GM21367 (cell line): ENCODE results near the gene MSMB.
"Not testable (repeated sequence)": the region's sequence is repeated elsewhere in the genome, so short reads cannot be mapped to it uniquely, and the experiment has no call there.

Experiments
- ATAC-seq: cut with Tn5 transposase; IDR thresholded peaks from one replicate; pipeline ENCODE4 v1.9.1; 2021; ENCODE audit not compliant: unreplicated experiment

The MSMB gene, protein sequence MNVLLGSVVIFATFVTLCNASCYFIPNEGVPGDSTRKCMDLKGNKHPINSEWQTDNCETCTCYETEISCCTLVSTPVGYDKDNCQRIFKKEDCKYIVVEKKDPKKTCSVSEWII

DNA sequence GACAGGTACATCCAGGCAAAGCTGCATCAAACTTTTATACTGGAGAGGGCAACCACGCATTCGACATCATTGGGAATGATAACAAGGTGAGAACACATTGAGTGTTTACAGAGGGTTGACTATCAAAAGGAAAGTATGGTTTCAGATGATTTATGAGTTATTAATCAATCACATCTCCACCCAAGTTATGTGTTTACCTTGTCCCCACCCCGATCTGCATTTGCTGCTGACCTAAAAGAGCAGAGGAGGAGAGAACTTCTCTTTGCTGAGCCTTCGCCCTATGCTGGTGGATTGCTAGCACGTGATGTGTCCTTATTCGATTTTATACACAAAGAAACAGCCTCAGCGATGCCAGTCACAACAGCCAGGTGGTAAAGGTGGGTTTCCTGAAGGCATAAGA is at the start of gene MSMB:
Gene MSMB (minus strand): TSS at position 9 of the 400 bp plus-strand sequence. CDS start 32 bp downstream, outside the sequence.
- ATAC-seq = no peak

DNA sequence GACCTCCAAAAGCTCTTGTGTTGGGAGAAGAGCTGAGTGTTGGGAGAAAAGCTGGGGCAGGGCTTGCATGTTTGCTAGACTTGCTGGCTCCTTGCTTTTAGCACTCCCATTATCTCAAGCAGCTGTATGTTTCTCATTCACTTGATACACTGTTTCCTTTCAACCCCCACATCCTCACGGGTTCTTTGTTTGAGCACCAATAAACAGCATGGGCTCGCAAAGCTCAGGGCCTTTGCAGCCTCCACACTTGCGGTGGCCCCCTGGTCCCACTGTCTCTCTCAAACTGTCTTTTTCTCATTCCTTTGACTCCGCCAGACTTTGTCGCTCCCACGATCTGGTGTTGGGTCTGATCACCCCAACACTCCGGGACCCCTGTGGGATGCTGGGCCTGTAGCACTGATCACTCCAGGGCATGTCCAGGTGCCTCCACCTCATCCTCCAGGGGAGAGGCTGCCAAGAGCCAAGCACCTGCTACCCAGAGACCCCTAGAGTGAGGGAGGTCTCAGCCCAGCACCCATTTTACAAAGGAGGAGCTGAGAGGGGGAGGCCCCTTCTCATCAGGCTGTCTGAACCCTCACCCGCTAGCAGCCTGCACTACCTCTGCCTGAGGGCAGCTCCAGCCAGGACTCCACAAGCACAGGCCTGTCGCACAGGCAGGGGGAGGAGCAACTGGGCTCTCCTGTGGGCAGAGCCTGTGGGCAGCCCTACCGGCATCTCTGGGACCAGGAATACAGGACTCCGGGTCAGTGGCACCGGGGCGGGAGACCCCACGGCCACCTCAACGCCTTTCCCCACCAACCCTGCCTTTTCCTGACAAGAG is 49.1 kb upstream of the MSMB start:
- no peak for ATAC-seq

DNA sequence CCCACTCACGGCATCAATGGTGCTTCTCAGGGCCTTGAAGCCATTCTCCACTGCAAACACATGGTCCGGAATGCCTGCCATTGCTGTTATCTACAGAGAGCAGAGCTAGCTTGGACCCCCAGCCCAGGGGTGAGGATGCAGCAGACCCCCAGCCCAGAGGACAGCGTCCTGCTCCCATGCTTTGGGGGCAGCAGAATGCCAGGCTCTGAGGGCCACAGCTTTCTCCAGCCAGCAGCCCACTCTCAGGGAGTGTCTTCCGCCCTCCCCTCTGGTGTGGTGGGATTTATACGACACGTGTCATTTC is 48.1 kb upstream of the MSMB start:
- ATAC-seq = no peak

DNA sequence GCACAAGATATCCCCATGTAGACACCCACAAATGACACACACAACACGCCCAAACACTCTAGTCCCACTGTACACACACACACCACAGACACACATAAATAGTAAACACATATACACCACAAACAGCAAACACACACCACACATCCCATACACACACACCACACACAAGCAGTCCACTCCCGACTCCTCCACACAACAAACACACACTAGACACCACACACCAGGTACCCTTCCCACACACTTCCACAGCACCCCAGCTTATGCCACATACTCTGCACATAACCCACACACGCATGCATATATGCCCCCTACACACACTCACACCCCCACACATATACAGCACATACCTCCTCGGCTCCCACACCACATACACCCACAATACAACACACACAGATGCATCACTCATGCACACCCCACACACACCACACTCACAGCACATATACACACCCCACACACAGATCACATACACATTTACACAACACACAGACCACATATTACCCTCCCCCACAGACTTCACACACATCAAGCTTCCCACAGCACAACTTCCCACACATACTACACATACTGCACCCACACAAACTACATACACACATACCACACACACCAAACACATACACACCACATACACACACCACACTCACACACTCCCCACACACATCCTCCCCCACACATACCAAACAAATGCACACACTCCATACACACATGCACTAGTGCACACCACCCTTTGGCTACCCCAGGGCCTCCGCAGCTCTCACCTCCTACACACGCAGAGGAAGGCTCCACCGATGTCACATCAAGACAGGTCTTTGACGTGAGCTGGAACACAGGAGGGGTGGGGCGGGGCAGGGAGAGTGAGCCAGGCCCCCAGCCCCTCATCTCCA is 47.5 kb upstream of the MSMB start:
- not testable (repeated sequence) for ATAC-seq

DNA sequence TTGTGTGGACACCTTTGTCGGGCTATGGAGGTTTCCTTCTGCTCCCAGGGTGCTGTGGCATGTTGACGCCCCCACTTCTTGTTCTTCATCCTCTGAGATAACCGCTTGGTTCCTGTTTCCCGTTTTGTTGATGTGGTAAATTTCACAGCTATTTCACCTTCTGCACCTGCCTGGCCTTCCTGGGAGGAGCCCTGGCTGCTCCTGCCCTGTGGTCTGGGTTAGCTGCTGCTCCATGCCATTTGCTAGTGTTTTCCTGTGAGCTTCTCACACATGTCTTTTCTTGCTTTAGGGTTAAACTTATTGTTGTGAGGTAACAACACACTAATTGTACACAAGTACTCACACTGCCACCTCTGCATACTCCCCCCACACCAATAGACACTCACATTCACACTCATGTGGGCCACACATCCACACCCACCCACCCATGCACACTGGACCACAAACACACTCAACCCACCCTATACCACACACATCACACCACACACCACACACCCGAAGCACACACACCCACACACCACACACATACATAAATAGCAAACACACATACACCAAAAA is 46.5 kb upstream of the MSMB start:
- ATAC-seq = no peak

DNA sequence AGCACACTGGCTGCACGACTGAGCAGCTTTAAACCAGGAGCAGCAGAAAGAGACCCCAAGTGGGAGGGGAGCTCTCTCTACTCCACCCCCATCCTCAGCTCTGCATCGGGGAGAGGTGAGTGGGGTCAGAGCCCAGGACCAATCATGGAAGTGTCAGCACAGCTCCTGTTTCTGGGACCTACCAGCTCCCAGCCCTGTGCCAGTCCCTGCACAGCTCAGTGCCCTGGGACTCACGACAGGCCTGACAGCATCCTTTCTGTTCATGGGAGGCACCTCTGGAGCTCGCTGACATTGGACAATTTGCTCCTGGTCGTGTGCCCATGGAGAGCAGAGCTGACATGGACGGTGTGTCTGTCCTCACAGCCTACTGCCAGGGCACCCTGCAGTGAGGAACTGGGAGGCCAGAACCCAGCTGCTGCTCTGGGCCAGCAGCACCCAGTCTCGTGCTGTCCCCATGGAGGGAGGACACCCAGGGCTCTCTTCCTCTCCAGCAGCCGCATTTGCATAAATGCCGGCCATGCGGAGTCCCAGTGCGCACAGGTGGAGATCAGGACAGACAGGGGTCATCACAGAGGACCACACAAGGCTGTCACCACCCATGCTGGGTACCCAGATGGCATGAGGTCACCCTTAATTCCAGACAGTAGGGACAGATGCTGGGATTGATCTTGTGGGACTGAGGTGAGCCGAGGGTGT is 45.9 kb upstream of the MSMB start:
- no peak for ATAC-seq

DNA sequence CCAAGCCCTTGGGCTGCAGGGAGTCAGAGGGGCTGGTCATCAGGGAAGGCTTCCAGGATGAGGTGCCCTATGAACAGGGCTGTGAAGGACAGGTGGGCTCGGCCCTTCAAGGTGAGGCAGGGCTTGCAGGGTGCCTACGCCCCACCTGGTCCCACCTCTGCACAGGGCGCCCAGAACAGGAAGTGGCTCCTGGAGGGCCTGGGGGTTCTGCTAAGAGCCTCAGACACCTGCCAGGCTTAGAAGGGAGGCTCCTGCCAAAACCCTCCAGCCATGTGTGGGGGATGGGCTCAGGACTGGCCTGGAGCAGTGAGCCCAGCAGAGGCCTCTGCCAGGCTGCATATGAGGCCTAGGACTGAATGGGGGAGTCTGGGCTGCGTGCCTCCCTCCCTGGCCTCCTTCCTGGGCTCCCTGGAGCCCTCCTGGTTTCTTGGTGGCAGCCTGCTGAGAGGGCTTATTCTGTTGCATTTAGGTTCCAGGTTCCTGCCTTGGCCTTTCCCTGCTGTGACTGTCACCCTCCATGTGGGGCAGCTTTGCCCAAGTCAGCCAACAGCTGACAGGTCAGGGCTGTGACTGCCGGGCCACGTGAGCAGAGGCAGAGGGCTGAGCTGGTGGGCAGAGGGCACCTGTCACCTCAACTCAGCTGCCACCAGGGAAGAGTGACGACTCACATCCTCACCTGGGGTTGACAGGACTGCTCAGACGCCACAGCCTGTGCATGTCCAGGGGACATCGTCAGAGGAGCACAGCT is 45.2 kb upstream of the MSMB start:
- ATAC-seq = no peak

DNA sequence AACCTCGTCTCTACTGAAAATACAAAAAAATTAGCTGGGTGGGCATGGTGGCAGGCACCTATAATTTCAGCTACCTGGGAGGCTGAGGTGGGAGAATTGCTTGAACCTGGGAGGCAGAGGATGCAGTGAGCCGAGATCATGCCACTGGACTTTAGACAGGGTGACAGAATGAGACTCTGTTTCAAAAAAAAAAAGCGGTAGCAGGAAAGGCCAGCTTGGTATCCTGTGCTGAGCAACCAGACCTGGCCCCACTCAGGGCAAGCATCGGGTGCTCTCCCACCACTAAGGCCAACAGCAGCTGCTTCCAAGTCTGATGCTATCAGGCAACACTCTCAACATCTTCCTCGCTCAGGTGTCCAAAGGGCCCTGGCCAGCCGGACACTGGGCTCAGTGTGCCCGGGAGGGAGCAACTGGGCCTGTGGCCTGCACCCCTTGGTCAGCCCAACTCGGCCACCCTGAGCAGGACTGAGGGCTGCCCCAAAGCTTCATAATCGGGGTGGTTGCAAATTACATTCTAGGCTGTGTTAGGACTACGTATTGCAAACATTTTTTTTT is 44.3 kb upstream of the MSMB start:
- ATAC-seq = no peak

DNA sequence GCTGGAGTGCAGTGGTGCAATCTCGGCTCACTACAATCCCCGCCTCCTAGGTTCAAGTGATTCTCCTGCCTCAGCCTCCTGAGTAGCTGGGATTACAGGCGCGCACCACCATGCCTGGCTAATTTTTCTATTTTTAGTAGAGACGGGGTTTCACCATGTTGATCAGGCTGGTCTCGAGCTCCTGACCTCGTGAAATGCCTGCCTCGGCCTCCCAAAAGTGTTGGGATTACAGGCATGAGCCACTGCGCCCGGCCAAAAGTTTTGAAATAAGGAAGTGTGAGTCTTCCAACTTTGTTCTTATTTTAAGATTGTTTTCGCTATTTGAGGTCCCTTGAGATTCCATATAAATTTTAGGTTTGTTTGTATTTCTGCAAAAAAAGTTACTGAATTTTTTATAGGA is 41.3 kb upstream of the MSMB start:
- ATAC-seq = not testable (repeated sequence)

DNA sequence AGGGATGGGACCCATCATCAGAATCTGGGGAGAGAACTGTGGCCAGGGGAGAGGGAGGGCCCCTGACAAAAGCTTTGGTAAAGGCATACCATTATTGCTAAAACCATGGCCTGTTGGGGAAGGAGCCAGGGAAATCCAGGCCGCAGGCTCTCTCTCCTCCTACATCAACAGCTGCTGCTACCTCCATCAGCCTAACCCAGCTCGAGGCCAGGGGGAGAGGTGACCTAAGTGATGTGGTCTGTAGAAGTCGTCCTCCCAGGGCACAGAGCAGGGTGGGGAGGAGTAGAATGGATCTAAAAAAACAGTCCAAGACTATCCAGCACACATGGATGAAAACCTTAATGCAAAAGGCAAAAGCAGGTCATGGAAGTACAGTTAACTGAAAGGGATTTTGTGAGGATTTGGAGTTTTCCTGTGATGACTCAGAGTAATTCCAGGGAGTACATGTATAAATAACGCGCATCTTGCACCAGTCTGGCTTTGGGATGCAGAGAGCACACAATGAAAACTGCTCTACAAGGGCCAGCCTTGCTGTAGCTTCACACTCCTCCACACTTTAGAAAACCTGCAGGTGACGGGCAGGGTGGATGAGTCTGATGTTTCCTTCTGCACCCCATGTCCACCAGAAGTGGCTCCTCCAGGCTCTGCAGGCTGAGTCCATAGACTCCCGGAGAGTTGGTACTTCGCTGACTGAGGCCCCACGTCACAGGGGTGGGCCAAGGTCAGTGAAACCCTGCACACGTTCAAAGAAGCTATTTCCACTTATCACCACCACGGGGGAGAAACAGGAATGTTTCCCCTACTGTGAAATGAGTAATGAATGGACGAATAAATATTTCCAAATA is 38.5 kb upstream of the MSMB start:
- no peak for ATAC-seq

DNA sequence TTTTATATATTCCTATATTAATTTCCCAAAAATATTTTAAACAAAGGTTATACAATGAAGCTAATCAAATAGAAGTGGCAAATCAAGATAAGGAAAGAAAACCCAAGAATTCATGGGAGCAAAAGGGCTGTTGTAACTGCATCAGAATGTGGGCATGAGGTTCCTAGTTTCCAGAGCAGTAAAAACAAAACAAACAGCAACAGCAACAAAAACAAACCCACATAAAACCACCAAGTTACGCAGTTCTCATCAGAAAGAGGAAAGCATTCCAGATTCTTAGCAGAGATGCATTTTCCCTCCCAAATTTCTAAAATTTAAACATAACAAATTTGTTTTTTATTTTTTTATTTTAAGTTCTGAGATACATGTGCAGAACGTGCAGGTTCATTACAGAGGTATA is 34.8 kb upstream of the MSMB start:
- ATAC-seq = no peak

DNA sequence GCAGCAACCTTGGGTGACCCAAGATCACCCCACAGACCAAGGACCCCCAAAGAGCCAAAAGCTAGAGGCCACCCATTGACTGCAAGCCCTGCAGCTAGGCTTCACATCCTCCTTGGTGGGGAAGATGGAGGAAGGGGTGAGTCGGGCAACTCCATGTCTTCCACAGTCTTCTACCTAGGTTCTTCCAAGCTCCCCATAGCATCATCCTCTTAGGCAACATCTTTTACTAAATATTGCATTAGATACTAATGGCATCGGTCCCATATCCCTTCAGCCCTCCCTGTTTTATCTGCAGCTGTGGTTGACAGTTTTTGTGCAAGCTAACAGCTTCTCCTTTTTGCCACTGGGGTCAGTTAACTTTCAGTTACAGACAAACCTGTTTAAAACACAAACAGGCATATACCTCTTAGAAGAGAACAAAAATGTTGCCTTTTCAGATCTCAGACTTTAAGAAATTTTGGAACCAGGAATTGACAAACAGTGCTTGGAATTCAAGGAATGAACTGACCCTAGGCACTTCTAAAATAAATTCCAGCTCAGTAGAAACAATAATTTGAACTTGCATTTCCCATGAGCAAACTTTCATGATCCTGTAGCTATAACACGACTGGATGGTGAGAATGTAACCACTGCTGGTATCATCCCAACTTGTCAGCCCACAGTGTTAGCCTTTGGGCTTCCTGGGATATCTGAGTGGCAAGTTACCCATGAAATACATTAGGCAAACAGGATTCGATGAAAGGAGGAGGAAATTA is 33.9 kb upstream of the MSMB start:
- ATAC-seq = no peak

DNA sequence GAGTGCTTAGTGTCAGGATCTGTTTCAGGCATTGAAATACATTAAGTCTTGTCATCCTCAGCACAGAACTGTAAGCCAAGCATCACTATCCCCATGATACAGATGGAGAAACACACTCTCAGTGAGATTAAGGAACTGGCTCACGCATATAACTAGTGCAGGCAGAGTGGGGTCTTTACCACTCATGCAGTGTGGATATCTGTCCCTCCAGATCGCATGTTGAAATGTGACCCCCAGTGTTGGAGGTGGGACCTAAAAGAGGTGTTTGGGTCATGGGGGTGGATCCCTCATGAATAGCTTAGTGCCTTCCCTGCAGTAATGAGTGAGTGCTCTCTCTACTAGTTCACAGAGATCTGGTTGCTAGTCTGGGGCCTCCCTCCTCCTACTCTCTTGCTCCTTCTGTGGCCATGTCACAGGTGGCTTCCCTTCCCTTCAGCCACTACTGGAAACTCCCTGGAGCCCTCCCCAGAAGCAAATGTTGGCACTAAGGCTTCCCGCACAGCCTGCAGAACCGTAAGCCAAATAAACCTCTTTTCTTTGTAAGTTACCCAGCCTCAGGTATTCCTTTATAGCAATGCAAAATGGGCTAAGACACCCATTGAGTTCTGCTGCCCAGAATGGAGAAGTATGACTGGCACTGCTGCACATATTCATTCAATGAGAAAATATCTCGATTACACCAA is 31.8 kb upstream of the MSMB start:
- ATAC-seq = no peak

DNA sequence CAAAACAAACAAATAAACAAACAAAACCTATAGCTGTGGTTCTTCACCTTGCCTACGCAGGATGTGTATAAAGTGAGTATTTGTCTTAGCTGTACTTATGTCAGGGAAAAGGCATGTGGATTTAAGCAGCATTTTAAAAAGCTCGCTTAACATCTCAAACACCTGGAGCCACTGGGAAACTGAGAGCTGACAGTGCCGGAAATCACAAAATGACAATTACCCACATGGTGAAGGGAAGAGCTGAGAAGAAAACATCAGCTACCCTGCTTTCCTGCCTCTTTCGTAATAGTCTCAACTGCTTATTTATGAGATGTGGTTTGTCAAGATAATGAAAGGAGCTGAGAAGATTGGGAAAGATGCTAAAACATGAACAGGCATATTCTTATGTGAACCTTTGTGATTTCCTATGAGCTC is 31.1 kb upstream of the MSMB start:
- no peak for ATAC-seq

DNA sequence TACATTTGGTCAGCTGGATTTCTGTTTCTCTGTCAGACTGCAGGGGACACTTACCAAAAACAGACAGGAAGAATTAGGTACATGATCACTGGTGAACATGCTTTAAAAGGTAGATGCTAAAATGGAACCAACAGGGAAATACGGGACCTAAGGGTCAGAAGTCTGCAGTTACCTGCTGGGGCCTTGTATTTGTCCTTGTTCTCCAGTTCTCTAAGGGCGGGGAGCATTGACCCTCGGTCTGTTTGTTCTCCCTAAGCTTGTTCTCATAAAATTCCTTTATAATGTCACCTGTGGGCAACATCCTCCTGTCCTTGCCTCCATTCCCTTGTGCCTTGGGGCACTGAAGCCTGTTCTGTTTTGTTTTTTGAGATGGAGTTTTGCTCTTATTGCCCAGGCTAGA is 29.8 kb upstream of the MSMB start:
- no peak for ATAC-seq

DNA sequence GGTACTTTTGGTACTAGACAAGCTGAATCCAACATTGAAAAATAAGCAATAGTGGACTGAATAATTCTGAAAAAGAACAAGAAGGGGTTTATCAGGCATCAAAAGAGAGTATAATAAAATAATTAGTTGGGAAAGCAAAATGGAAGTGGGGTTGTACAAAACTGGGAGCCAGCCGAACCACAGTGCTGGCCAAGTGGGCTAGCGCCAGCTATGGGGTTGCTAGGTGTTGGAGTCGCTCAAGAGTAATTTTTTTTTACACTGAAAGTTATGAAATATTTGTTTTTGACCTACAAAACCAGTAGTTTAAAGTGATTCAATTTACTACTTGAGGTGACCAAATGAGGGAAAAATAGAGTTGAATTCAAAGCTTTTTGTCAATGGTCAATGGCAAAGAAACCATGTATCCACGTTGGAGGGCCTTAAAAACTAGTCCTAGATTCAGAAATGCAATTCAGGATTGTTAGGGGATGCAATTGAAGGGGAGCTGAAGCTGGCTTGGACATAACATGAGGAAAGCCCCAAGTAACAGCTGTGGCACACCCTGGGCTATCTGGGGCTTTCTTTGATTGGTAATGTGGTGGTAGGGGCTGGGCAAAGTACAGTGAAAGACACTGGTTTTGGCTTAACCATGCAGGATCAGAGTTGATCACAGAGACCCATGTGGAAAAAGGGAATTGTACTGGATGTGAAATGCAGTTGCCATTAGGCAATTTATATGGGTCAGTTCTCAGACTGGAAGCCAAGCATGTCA is 28.3 kb upstream of the MSMB start:
- ATAC-seq = no peak

DNA sequence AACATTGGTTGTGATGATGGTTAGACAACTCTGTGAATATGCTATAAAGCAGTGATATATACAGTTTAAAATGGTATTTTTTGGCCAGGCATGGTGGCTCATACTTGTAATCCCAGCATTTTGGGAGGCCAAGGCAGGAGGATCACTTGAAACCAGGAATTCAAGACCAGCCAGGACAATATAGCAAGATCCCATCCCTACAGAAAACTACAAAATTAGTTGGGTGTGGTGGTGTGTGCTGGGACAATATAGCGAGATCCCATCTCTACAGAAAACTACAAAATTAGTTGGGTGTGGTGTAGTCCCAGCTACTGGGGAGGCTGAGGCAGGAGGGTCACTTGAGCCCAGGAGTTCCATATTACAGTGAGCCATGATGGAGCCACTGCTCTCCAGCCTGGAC is 27.5 kb upstream of the MSMB start:
- ATAC-seq = no peak
